Measurements from ENCODE around the gene PXN.

DNA sequence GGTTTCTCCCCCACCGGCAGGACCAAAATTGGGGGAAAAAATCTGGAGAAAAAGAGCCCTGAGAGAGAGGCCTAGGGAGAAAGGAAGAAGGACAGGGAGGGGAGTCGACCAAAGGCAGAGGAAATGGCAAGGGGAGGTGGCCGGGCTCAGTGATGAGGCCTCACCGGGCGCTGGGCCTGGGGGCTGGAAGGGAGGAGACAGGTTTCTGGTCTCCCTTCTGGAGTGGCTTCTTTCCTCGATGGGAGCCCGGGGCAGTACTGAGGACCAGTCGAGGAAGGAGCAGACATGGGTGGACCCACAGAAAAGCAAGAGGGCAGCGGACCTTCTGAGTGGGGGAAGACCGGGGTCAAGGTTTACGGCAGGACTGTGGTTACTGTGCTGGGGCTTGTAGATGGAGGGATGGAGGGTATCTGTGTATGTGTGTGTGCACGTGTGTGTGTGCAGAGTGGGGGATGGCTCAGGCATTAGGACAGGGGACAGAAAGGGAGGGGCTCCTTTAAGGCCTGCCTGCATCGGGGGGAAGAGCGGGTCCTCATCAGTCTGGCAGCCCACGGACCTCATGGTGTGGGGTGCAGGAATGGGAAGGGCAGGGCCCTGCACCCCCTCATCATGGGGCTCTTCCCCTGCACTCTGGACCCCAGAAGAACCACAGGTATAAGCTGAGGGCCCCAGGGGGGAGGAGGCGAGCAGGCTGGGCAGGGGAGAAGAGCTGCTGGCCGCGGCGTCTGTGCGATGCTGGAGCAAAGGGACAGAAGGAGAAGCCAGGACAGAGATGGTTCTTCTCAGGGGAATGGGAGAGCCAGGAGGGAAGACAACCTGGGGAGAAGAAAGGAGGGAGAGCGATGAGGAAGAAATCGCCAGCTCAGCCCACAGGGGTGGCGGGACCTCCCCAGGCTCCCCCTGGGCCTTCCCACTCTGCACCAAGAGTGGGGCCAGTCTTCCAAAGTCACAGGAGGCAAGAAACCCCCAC, 49.5 kb downstream of the PXN start:
- TF ChIP-seq, protein P1, sequence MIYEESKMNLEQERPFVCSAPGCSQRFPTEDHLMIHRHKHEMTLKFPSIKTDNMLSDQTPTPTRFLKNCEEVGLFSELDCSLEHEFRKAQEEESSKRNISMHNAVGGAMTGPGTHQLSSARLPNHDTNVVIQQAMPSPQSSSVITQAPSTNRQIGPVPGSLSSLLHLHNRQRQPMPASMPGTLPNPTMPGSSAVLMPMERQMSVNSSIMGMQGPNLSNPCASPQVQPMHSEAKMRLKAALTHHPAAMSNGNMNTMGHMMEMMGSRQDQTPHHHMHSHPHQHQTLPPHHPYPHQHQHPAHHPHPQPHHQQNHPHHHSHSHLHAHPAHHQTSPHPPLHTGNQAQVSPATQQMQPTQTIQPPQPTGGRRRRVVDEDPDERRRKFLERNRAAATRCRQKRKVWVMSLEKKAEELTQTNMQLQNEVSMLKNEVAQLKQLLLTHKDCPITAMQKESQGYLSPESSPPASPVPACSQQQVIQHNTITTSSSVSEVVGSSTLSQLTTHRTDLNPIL (CRISPR knock-in tag; IDR thresholded peaks at IDR 0.05; ENCODE audit: low read depth): no peak
- no peak for TF ChIP-seq OSR1 (CRISPR knock-in tag; IDR thresholded peaks at IDR 0.05)
- TF ChIP-seq ESRRG (CRISPR knock-in tag; IDR thresholded peaks at IDR 0.05): no peak
- TF ChIP-seq, protein P2, sequence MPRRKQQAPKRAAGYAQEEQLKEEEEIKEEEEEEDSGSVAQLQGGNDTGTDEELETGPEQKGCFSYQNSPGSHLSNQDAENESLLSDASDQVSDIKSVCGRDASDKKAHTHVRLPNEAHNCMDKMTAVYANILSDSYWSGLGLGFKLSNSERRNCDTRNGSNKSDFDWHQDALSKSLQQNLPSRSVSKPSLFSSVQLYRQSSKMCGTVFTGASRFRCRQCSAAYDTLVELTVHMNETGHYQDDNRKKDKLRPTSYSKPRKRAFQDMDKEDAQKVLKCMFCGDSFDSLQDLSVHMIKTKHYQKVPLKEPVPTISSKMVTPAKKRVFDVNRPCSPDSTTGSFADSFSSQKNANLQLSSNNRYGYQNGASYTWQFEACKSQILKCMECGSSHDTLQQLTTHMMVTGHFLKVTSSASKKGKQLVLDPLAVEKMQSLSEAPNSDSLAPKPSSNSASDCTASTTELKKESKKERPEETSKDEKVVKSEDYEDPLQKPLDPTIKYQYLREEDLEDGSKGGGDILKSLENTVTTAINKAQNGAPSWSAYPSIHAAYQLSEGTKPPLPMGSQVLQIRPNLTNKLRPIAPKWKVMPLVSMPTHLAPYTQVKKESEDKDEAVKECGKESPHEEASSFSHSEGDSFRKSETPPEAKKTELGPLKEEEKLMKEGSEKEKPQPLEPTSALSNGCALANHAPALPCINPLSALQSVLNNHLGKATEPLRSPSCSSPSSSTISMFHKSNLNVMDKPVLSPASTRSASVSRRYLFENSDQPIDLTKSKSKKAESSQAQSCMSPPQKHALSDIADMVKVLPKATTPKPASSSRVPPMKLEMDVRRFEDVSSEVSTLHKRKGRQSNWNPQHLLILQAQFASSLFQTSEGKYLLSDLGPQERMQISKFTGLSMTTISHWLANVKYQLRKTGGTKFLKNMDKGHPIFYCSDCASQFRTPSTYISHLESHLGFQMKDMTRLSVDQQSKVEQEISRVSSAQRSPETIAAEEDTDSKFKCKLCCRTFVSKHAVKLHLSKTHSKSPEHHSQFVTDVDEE (CRISPR knock-in tag; IDR thresholded peaks at IDR 0.05): no peak
- TF ChIP-seq, protein P3, sequence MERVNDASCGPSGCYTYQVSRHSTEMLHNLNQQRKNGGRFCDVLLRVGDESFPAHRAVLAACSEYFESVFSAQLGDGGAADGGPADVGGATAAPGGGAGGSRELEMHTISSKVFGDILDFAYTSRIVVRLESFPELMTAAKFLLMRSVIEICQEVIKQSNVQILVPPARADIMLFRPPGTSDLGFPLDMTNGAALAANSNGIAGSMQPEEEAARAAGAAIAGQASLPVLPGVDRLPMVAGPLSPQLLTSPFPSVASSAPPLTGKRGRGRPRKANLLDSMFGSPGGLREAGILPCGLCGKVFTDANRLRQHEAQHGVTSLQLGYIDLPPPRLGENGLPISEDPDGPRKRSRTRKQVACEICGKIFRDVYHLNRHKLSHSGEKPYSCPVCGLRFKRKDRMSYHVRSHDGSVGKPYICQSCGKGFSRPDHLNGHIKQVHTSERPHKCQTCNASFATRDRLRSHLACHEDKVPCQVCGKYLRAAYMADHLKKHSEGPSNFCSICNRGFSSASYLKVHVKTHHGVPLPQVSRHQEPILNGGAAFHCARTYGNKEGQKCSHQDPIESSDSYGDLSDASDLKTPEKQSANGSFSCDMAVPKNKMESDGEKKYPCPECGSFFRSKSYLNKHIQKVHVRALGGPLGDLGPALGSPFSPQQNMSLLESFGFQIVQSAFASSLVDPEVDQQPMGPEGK (CRISPR knock-in tag; IDR thresholded peaks at IDR 0.05; ENCODE audit: borderline replicate concordance): no peak
- no peak for TF ChIP-seq ZC3H10 (CRISPR knock-in tag; IDR thresholded peaks at IDR 0.05)
- no peak for TF ChIP-seq SNAI2 (CRISPR knock-in tag; IDR thresholded peaks at IDR 0.05)
- no peak for TF ChIP-seq ZFP30 (CRISPR knock-in tag; IDR thresholded peaks at IDR 0.05)
- no peak for TF ChIP-seq RARB (CRISPR knock-in tag; IDR thresholded peaks at IDR 0.05)
- TF ChIP-seq TCF4 (CRISPR knock-in tag; IDR thresholded peaks at IDR 0.05; ENCODE audit: borderline replicate concordance): no peak
- no peak for TF ChIP-seq ISL1 (CRISPR knock-in tag; IDR thresholded peaks at IDR 0.05)
- TF ChIP-seq BACH2 (CRISPR knock-in tag; IDR thresholded peaks at IDR 0.05; ENCODE audit: borderline replicate concordance): no peak
- TF ChIP-seq, protein P4, sequence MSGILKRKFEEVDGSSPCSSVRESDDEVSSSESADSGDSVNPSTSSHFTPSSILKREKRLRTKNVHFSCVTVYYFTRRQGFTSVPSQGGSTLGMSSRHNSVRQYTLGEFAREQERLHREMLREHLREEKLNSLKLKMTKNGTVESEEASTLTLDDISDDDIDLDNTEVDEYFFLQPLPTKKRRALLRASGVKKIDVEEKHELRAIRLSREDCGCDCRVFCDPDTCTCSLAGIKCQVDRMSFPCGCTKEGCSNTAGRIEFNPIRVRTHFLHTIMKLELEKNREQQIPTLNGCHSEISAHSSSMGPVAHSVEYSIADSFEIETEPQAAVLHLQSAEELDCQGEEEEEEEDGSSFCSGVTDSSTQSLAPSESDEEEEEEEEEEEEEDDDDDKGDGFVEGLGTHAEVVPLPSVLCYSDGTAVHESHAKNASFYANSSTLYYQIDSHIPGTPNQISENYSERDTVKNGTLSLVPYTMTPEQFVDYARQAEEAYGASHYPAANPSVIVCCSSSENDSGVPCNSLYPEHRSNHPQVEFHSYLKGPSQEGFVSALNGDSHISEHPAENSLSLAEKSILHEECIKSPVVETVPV (CRISPR knock-in tag; IDR thresholded peaks at IDR 0.05): no peak

Measured in SK-N-SH treated with all-trans-retinoic acid at 6 μM for 48 hours (cell line).